ENCODE data around the gene DDX17. TPM values are rescaled to one million over a fixed set of nuclear protein-coding genes. Genes with fewer than 3 reads are reported as not detected.

Gene DDX17
- polyA plus RNA-seq, 1 donor from 2014 or later, result 996 TPM

GRCh38 chr22:38489561-38490145, 16.5 kb downstream of the DDX17 start:
- Histone ChIP-seq H3K79me2 (replicated peaks; ENCODE audit: insufficient read depth, low read length) (peaks cover 15% of the 10 kb centered on the region), H3K27ac (ENCODE audit: low read length) (no peak overlapping the region), H4K20me1 (ENCODE audit: insufficient read depth) (peaks cover 13% of the 10 kb centered on the region)

GRCh38 chr22:38489142-38489541, 17.0 kb downstream of the DDX17 start:
- no peak overlapping the region for H2AFZ ChIP-seq (ENCODE audit: low read depth, low read length)
- peaks cover 10% of the 10 kb centered on the region for H3K79me2 ChIP-seq (replicated peaks; ENCODE audit: insufficient read depth, low read length)
- H3K27me3 ChIP-seq (ENCODE audit: insufficient read depth, low read depth, low read length), result no peaks in the 10 kb centered on the region
- no peaks in the 10 kb centered on the region for H3K9me3 ChIP-seq (ENCODE audit: low read length)
- H3K9me2 ChIP-seq (ENCODE audit: insufficient read depth, low read length), result no peaks in the 10 kb centered on the region
- peaks cover 8% of the 10 kb centered on the region for H4K20me1 ChIP-seq (ENCODE audit: insufficient read depth)
- peaks cover 27% of the 10 kb centered on the region for H3K36me3 ChIP-seq (ENCODE audit: insufficient read depth, low read length)
- no peak overlapping the region for H3K4me2 ChIP-seq (ENCODE audit: low read length)
- no peak overlapping the region for H3K4me3 ChIP-seq (ENCODE audit: low read length)
- no peak overlapping the region for H3K27ac ChIP-seq (ENCODE audit: low read length)
- H3F3A ChIP-seq (ENCODE audit: insufficient read depth, low read length, poor library complexity, severe bottlenecking), result no peaks in the 10 kb centered on the region
- H3K9ac ChIP-seq (ENCODE audit: low read length), result no peak overlapping the region
- TF ChIP-seq CTCF (IDR thresholded peaks at IDR 0.05; ENCODE audit: poor library complexity, severe bottlenecking) (no peak), REST (IDR thresholded peaks at IDR 0.05; ENCODE audit: borderline replicate concordance) (no peak), EP300 (conservative IDR thresholded peaks at IDR 0.05; ENCODE audit: poor library complexity, severe bottlenecking) (no peak), POLR2AphosphoS5 (IDR thresholded peaks at IDR 0.05) (no peak), RAD21 (conservative IDR thresholded peaks at IDR 0.05) (no peak), TAF1 (IDR thresholded peaks at IDR 0.05; ENCODE audit: low read depth) (no peak)

More at GRCh38 chr22:38489561-38490145, 16.5 kb downstream of the DDX17 start:
- Histone ChIP-seq H3K4me2 (ENCODE audit: low read length) (no peak overlapping the region), H3K9me3 (ENCODE audit: low read length) (no peaks in the 10 kb centered on the region), H3K36me3 (ENCODE audit: insufficient read depth, low read length) (peaks cover 29% of the 10 kb centered on the region), H2AFZ (ENCODE audit: low read depth, low read length) (no peak overlapping the region), H3K9me2 (ENCODE audit: insufficient read depth, low read length) (no peaks in the 10 kb centered on the region), H3K9ac (ENCODE audit: low read length) (no peak overlapping the region), H3K27me3 (ENCODE audit: insufficient read depth, low read depth, low read length) (no peaks in the 10 kb centered on the region), H3K4me3 (ENCODE audit: low read length) (no peak overlapping the region), H3F3A (ENCODE audit: insufficient read depth, low read length, poor library complexity, severe bottlenecking) (no peaks in the 10 kb centered on the region)
- TF ChIP-seq SMC3 (conservative IDR thresholded peaks at IDR 0.05; ENCODE audit: poor library complexity), result no peak
- TF ChIP-seq RAD21 (conservative IDR thresholded peaks at IDR 0.05), result no peak
- TF ChIP-seq EZH2 (IDR thresholded peaks at IDR 0.05; ENCODE audit: borderline replicate concordance, insufficient read depth, low read length, poor library complexity, severe bottlenecking), result no peak
- TF ChIP-seq TAF1 (IDR thresholded peaks at IDR 0.05; ENCODE audit: low read depth), result no peak
- no peak for TF ChIP-seq CTCF (IDR thresholded peaks at IDR 0.05; ENCODE audit: poor library complexity, severe bottlenecking)
- no peak for TF ChIP-seq MXI1 (conservative IDR thresholded peaks at IDR 0.05; ENCODE audit: poor library complexity, severe bottlenecking)
- no peak for TF ChIP-seq REST (IDR thresholded peaks at IDR 0.05; ENCODE audit: borderline replicate concordance)
- TF ChIP-seq POLR2AphosphoS5 (IDR thresholded peaks at IDR 0.05), result no peak
- no peak for TF ChIP-seq EP300 (conservative IDR thresholded peaks at IDR 0.05; ENCODE audit: poor library complexity, severe bottlenecking)

Measured in neural cell (in vitro differentiated cells).